Measurements from ENCODE around the gene CREB3. TPM values are rescaled to one million over a fixed set of nuclear protein-coding genes. Genes with fewer than 3 reads are reported as not detected.

Gene CREB3
- total and polyA plus RNA-seq, 2 experiments from 2014 or later, result 20.3 to 32.4 TPM

GRCh38 chr9:35711501-35712428, 20.7 kb upstream of the CREB3 start:
- DNase-seq (ENCODE audit: low spot score), result no peak
- Mint-ChIP-seq H3K9me3 (no peaks in the 10 kb centered on the region), H3K27ac (peak overlapping the region; percentile 73), H3K4me3 (no peak overlapping the region), H3K27me3 (ENCODE audit: insufficient read depth, low read depth, poor library complexity) (peaks cover 6% of the 10 kb centered on the region), H3K36me3 (ENCODE audit: low read depth) (peaks cover 82% of the 10 kb centered on the region), H3K4me1 (peaks cover 4% of the 10 kb centered on the region; the same call in 2 of the 3 replicates)
- no peak overlapping the region for H3K4me3 ChIP-seq
- H3K27ac ChIP-seq (ENCODE audit: low read depth), result no peak overlapping the region
- H3F3A ChIP-seq (replicated peaks; ENCODE audit: low read depth), result 0 out of 2 replicates have a peak, but pooled peaks cover 3% of the 10 kb centered on the region
- no peak overlapping the region for H3K4me2 ChIP-seq
- peaks cover 6% of the 10 kb centered on the region for H4K20me1 ChIP-seq (replicated peaks; ENCODE audit: insufficient read depth)
- no peak for ATAC-seq
- no peak overlapping the region for H2AFZ ChIP-seq
- no peaks in the 10 kb centered on the region for H3K9me2 ChIP-seq (ENCODE audit: insufficient read depth)
- H3K36me3 ChIP-seq (ENCODE audit: insufficient read depth), result peaks cover 51% of the 10 kb centered on the region
- H3K79me2 ChIP-seq (replicated peaks; ENCODE audit: insufficient read depth), result no peaks in the 10 kb centered on the region
- no peak for TF ChIP-seq CREB1 (CRISPR knock-in tag; IDR thresholded peaks at IDR 0.05; ENCODE audit: low read depth)
- no peak for TF ChIP-seq CTCF (conservative IDR thresholded peaks at IDR 0.05; ENCODE audit: low read depth in 2 of 2)
- no peak for TF ChIP-seq ZNF331 (CRISPR knock-in tag; IDR thresholded peaks at IDR 0.05; ENCODE audit: low read depth)
- no peaks in the 10 kb centered on the region for H3K4me1 ChIP-seq (ENCODE audit: insufficient read depth)
- H3K27me3 ChIP-seq (ENCODE audit: insufficient read depth), result no peaks in the 10 kb centered on the region

- DNase-seq (ENCODE audit: low spot score) (peak; percentile 28), ATAC-seq (peak; percentile 65)
- Mint-ChIP-seq H3K9me3 (no peaks in the 10 kb centered on the region), H3K27ac (no peak overlapping the region), H3K4me3 (no peak overlapping the region), H3K4me1 (peaks cover 4% of the 10 kb centered on the region; the same call in 2 of the 3 replicates), H3K36me3 (ENCODE audit: low read depth) (peaks cover 81% of the 10 kb centered on the region), H3K27me3 (ENCODE audit: insufficient read depth, low read depth, poor library complexity) (peaks cover 6% of the 10 kb centered on the region)
- Histone ChIP-seq H3K79me2 (replicated peaks; ENCODE audit: insufficient read depth) (no peaks in the 10 kb centered on the region), H2AFZ (no peak overlapping the region), H4K20me1 (replicated peaks; ENCODE audit: insufficient read depth) (peaks cover 6% of the 10 kb centered on the region), H3K4me2 (no peak overlapping the region), H3K9me2 (ENCODE audit: insufficient read depth) (no peaks in the 10 kb centered on the region), H3K36me3 (ENCODE audit: insufficient read depth) (peaks cover 51% of the 10 kb centered on the region), H3F3A (replicated peaks; ENCODE audit: low read depth) (0 out of 2 replicates have a peak, but pooled peaks cover 3% of the 10 kb centered on the region), H3K27ac (ENCODE audit: low read depth) (no peak overlapping the region), H3K4me3 (no peak overlapping the region), H3K4me1 (ENCODE audit: insufficient read depth) (no peaks in the 10 kb centered on the region), H3K27me3 (ENCODE audit: insufficient read depth) (no peaks in the 10 kb centered on the region)
- TF ChIP-seq EZH2phosphoT487 (IDR thresholded peaks at IDR 0.05; ENCODE audit: unreplicated experiment), result no peak
- TF ChIP-seq POLR2AphosphoS5 (IDR thresholded peaks at IDR 0.05; ENCODE audit: low read depth), result no peak
- no peak for TF ChIP-seq REST (IDR thresholded peaks at IDR 0.05; ENCODE audit: unreplicated experiment)
- peak in 1 of 2 experiments; percentile 45; a peak in 3 of 4 replicates for TF ChIP-seq CTCF (conservative IDR thresholded peaks at IDR 0.05; ENCODE audit: low read depth in 2 of 2)
These were observed 19.6 kb upstream of the CREB3 start for GRCh38 chr9:35712762-35713400.
